Femur (tissue), 1 donor: ENCODE data around the gene IGF2BP3.

Source experiments
- DNase-seq: peaks from one replicate; pipeline ENCODE4 v3.0.0-alpha.2; 2017

Gene IGF2BP3

GRCh38 chr7:23372611-23373010 lies 97.7 kb downstream of the IGF2BP3 start:
- no peak for DNase-seq

- no peak for DNase-seq
These were observed 98.6 kb downstream of the IGF2BP3 start for GRCh38 chr7:23371654-23372053.

- no peak for DNase-seq
These were observed 100.4 kb downstream of the IGF2BP3 start for GRCh38 chr7:23369695-23370404.

- no peak for DNase-seq
These were observed 101.2 kb downstream of the IGF2BP3 start for GRCh38 chr7:23369100-23369499.

- no peak for DNase-seq
These were observed 112.1 kb downstream of the IGF2BP3 start for GRCh38 chr7:23358152-23358674.

GRCh38 chr7:23357190-23358093 lies 112.8 kb downstream of the IGF2BP3 start:
- DNase-seq: no peak

- no peak for DNase-seq
These were observed 113.6 kb downstream of the IGF2BP3 start for GRCh38 chr7:23356726-23357125.

GRCh38 chr7:23356168-23356567 lies 114.1 kb downstream of the IGF2BP3 start:
- no peak for DNase-seq

GRCh38 chr7:23353172-23353571 lies 117.1 kb downstream of the IGF2BP3 start:
- DNase-seq: no peak

GRCh38 chr7:23350466-23350865 lies 119.8 kb downstream of the IGF2BP3 start:
- DNase-seq: no peak

GRCh38 chr7:23349484-23350157 lies 120.7 kb downstream of the IGF2BP3 start:
- DNase-seq: no peak

GRCh38 chr7:23347682-23348180 lies 122.6 kb downstream of the IGF2BP3 start:
- DNase-seq: no peak

- DNase-seq: no peak
These were observed 123.1 kb downstream of the IGF2BP3 start for GRCh38 chr7:23347033-23347681.

GRCh38 chr7:23346316-23346715 lies 124.0 kb downstream of the IGF2BP3 start:
- no peak for DNase-seq

- DNase-seq: no peak
These were observed 124.7 kb downstream of the IGF2BP3 start for GRCh38 chr7:23345601-23346000.

GRCh38 chr7:23343806-23344475 lies 126.3 kb downstream of the IGF2BP3 start:
- DNase-seq: no peak

GRCh38 chr7:23343102-23343501 lies 127.2 kb downstream of the IGF2BP3 start:
- DNase-seq: no peak

- no peak for DNase-seq
These were observed 128.3 kb downstream of the IGF2BP3 start for GRCh38 chr7:23341846-23342598.

- no peak for DNase-seq
These were observed 131.4 kb downstream of the IGF2BP3 start for GRCh38 chr7:23338863-23339262.

- no peak for DNase-seq
These were observed 131.9 kb downstream of the IGF2BP3 start for GRCh38 chr7:23338439-23338838.

GRCh38 chr7:23337374-23337773 lies 132.9 kb downstream of the IGF2BP3 start:
- DNase-seq: no peak
